ENCODE data around the gene KNTC1.
"Not testable (repeated sequence)": the region's sequence is repeated elsewhere in the genome, so short reads cannot be mapped to it uniquely, and the experiment has no call there.

KNTC1 gene

GRCh38 chr12:122569288-122569687 lies 42.2 kb downstream of the KNTC1 start:
- no peak overlapping the region for H2AFZ ChIP-seq (ENCODE audit: low read depth)
- no peak overlapping the region for H3K27ac ChIP-seq
- no peak overlapping the region for H3K9ac ChIP-seq
- H3K4me2 ChIP-seq, result no peak overlapping the region
- H3K79me2 ChIP-seq (ENCODE audit: insufficient read depth, low read depth), result no peaks in the 10 kb centered on the region
- TF ChIP-seq, protein P1, sequence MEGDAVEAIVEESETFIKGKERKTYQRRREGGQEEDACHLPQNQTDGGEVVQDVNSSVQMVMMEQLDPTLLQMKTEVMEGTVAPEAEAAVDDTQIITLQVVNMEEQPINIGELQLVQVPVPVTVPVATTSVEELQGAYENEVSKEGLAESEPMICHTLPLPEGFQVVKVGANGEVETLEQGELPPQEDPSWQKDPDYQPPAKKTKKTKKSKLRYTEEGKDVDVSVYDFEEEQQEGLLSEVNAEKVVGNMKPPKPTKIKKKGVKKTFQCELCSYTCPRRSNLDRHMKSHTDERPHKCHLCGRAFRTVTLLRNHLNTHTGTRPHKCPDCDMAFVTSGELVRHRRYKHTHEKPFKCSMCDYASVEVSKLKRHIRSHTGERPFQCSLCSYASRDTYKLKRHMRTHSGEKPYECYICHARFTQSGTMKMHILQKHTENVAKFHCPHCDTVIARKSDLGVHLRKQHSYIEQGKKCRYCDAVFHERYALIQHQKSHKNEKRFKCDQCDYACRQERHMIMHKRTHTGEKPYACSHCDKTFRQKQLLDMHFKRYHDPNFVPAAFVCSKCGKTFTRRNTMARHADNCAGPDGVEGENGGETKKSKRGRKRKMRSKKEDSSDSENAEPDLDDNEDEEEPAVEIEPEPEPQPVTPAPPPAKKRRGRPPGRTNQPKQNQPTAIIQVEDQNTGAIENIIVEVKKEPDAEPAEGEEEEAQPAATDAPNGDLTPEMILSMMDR (conservative IDR thresholded peaks at IDR 0.05; ENCODE audit: low read depth, low read length), result no peak
- no peaks in the 10 kb centered on the region for H4K20me1 ChIP-seq (ENCODE audit: insufficient read depth)
- no peaks in the 10 kb centered on the region for H3K27me3 ChIP-seq (ENCODE audit: insufficient read depth, low read depth)
- no peak overlapping the region for H3K4me3 ChIP-seq (IDR thresholded peaks at IDR 0.05; ENCODE audit: insufficient read depth, low read depth, low read length)
- no peaks in the 10 kb centered on the region for H3K4me1 ChIP-seq (ENCODE audit: low read depth, poor library complexity, severe bottlenecking)
- H3K36me3 ChIP-seq (ENCODE audit: insufficient read depth), result no peaks in the 10 kb centered on the region

- not testable (repeated sequence) for H3K4me2 ChIP-seq
Observed at GRCh38 chr12:122570006-122570405, 43.0 kb downstream of the KNTC1 start.

GRCh38 chr12:122571821-122572220 lies 44.8 kb downstream of the KNTC1 start:
- Histone ChIP-seq H2AFZ (ENCODE audit: low read depth) (no peak overlapping the region), H3K4me2 (no peak overlapping the region), H3K36me3 (ENCODE audit: insufficient read depth) (no peaks in the 10 kb centered on the region), H3K79me2 (ENCODE audit: insufficient read depth, low read depth) (no peaks in the 10 kb centered on the region), H3K4me1 (ENCODE audit: low read depth, poor library complexity, severe bottlenecking) (no peaks in the 10 kb centered on the region), H4K20me1 (ENCODE audit: insufficient read depth) (no peaks in the 10 kb centered on the region), H3K9ac (no peak overlapping the region), H3K27me3 (ENCODE audit: insufficient read depth, low read depth) (no peaks in the 10 kb centered on the region), H3K4me3 (IDR thresholded peaks at IDR 0.05; ENCODE audit: insufficient read depth, low read depth, low read length) (no peak overlapping the region), H3K27ac (no peak overlapping the region)
- TF ChIP-seq, protein P1 (conservative IDR thresholded peaks at IDR 0.05; ENCODE audit: low read depth, low read length), result no peak

More at GRCh38 chr12:122570006-122570405, 43.0 kb downstream of the KNTC1 start:
- not testable (repeated sequence) for H4K20me1 ChIP-seq (ENCODE audit: insufficient read depth); H3K27ac ChIP-seq; H3K4me1 ChIP-seq (ENCODE audit: low read depth, poor library complexity, severe bottlenecking); H3K27me3 ChIP-seq (ENCODE audit: insufficient read depth, low read depth); H3K9ac ChIP-seq; H3K79me2 ChIP-seq (ENCODE audit: insufficient read depth, low read depth); H3K36me3 ChIP-seq (ENCODE audit: insufficient read depth); H3K4me3 ChIP-seq (IDR thresholded peaks at IDR 0.05; ENCODE audit: insufficient read depth, low read depth, low read length); H2AFZ ChIP-seq (ENCODE audit: low read depth)

GRCh38 chr12:122583294-122583693 lies 56.2 kb downstream of the KNTC1 start:
- H3K79me2 ChIP-seq (ENCODE audit: insufficient read depth, low read depth); H3K9ac ChIP-seq; H3K36me3 ChIP-seq (ENCODE audit: insufficient read depth); H3K27me3 ChIP-seq (ENCODE audit: insufficient read depth, low read depth); H3K4me1 ChIP-seq (ENCODE audit: low read depth, poor library complexity, severe bottlenecking); H4K20me1 ChIP-seq (ENCODE audit: insufficient read depth); H3K27ac ChIP-seq; H3K4me3 ChIP-seq (IDR thresholded peaks at IDR 0.05; ENCODE audit: insufficient read depth, low read depth, low read length); H3K4me2 ChIP-seq; H2AFZ ChIP-seq (ENCODE audit: low read depth): not testable (repeated sequence)

DNA sequence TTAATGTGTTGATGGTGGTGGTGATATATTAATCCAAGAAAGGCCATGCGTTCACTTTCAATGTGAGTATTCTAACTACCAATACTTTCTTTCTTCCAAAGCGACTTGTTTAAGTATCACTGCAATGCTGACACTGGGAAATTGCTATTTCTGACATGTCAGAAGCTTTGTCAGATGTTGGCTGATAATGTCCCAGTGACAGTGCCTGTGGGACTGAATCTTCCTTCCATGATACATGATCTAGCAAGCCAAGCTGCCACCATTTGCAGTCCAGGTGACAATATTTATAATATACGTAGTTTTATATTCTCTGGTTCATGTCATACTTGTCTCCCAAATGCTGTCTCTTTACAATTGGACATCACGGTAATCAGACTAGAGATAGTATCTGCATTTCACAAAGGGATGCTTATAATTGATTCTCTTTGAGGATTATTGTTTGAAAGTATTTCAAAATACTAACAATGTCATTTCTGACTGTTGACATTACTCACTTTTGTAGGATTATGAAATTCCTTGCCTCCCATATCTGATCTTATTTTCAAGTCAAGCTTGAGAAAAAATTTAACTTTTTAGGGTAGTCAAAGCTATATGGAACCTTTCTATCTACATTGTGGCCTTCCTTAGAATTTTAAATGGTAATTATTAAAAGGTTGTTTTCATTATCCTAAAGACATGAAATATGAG lies 57.3 kb downstream of the KNTC1 start:
- H3K27ac ChIP-seq, result no peak overlapping the region
- H2AFZ ChIP-seq (ENCODE audit: low read depth), result no peak overlapping the region
- H3K27me3 ChIP-seq (ENCODE audit: insufficient read depth, low read depth), result no peaks in the 10 kb centered on the region
- H4K20me1 ChIP-seq (ENCODE audit: insufficient read depth), result no peaks in the 10 kb centered on the region
- TF ChIP-seq, protein P1 (conservative IDR thresholded peaks at IDR 0.05; ENCODE audit: low read depth, low read length), result no peak
- H3K9ac ChIP-seq, result no peak overlapping the region
- no peak overlapping the region for H3K4me2 ChIP-seq
- H3K36me3 ChIP-seq (ENCODE audit: insufficient read depth), result no peaks in the 10 kb centered on the region; the same call in 1 of the 2 replicates
- H3K79me2 ChIP-seq (ENCODE audit: insufficient read depth, low read depth), result no peaks in the 10 kb centered on the region
- H3K4me1 ChIP-seq (ENCODE audit: low read depth, poor library complexity, severe bottlenecking), result no peaks in the 10 kb centered on the region
- no peak overlapping the region for H3K4me3 ChIP-seq (IDR thresholded peaks at IDR 0.05; ENCODE audit: insufficient read depth, low read depth, low read length)

All from KMS-11 (cell line).